K562 (cell line): Measurements from ENCODE around the gene TLR5. TPM values are rescaled to one million over a fixed set of nuclear protein-coding genes. Genes with fewer than 3 reads are reported as not detected.

Source experiments
- ARID2 ChIP-seq: fragments of 450-650 bp; IDR thresholded peaks from 2 replicates; pipeline ENCODE4 v1.6.1; 2017; ENCODE audit warnings: antibody characterized with exemption, mild to moderate bottlenecking
- CCNT2 ChIP-seq: IDR thresholded peaks from 2 replicates; pipeline ENCODE4 v1.6.1; 2011; ENCODE audit warnings: borderline replicate concordance, low read depth, mild to moderate bottlenecking, moderate library complexity, mixed read lengths, low read length; ENCODE audit not compliant: insufficient read length; ENCODE audit errors: extremely low read depth
- HMBOX1 ChIP-seq: sonication (generic); IDR thresholded peaks from 2 replicates; pipeline ENCODE4 v1.6.1; 2016
- KLF13 ChIP-seq: fragments of 450-650 bp; IDR thresholded peaks from 2 replicates; pipeline ENCODE4 v1.6.1; 2016; ENCODE audit warnings: missing genetic modification characterization, low read depth, mild to moderate bottlenecking, missing compliant biosample characterization, moderate library complexity, borderline replicate concordance
- MEF2A ChIP-seq: IDR thresholded peaks from 2 replicates; pipeline ENCODE4 v1.6.1; 2011; ENCODE audit warnings: low read depth, mild to moderate bottlenecking, low read length, moderate library complexity; ENCODE audit not compliant: control insufficient read depth
- MLLT1 ChIP-seq, 2 experiments: fragments of 450-650 bp; IDR thresholded peaks; 2 replicates each; pipeline ENCODE4 v1.6.1; 2016
- NFIC ChIP-seq: fragments of 450-650 bp; IDR thresholded peaks from 2 replicates; pipeline ENCODE4 v1.6.1; 2017; ENCODE audit warnings: mild to moderate bottlenecking, inconsistent platforms
- RAD51 ChIP-seq: fragments of 450-650 bp; IDR thresholded peaks from 2 replicates; pipeline ENCODE4 v1.7.1; 2016; ENCODE audit warnings: low read depth, mild to moderate bottlenecking, borderline replicate concordance
- RB1 ChIP-seq: fragments of 450-650 bp; IDR thresholded peaks from 2 replicates; pipeline ENCODE4 v1.6.1; 2017; ENCODE audit warnings: low read depth, mild to moderate bottlenecking
- SMC3 ChIP-seq: conservative IDR thresholded peaks from 2 replicates; pipeline ENCODE4 v1.6.1; 2011; ENCODE audit warnings: low read depth, low read length, improper control_type of control experiment; ENCODE audit not compliant: insufficient read depth
- ZBTB1 ChIP-seq: sonication (generic); formaldehyde crosslinking; IDR thresholded peaks from 2 replicates; pipeline ENCODE4 v1.8.1; 2023; ENCODE audit warnings: missing genetic modification reagents, low read depth, mild to moderate bottlenecking, borderline replicate concordance
- ZFP36 ChIP-seq: fragments of 150-350 bp; IDR thresholded peaks from 2 replicates; pipeline ENCODE4 v1.6.1; 2018; ENCODE audit warnings: low read length, low read depth; ENCODE audit not compliant: partially characterized antibody
- ZHX1 ChIP-seq: fragments of 150-350 bp; conservative IDR thresholded peaks from 2 replicates; pipeline ENCODE4 v1.6.1; 2014; ENCODE audit warnings: low read length
- ZNF324 ChIP-seq: fragments of 250-450 bp; sonication (Bioruptor Pico); IDR thresholded peaks from 2 replicates; pipeline ENCODE4 v1.4.0; 2020; ENCODE audit warnings: mild to moderate bottlenecking
- ZNF655 ChIP-seq: fragments of 250-450 bp; sonication (Bioruptor Pico); IDR thresholded peaks from 2 replicates; pipeline ENCODE4 v1.5.0; 2021
- ZNF75A ChIP-seq: fragments of 450-650 bp; formaldehyde crosslinking; IDR thresholded peaks from 2 replicates; pipeline ENCODE4 v1.4.0; 2020; ENCODE audit warnings: mild to moderate bottlenecking
- polyA plus RNA-seq, 8 experiments: library from polyadenylated mRNA; depleted of rRNA in 4 of 8; stranded (reverse) in 5 of 8; unstranded in 3 of 8; fragments of >200 nt; fragmentation: Nextera tagmentation in 2 of 8; fragmentation: Illumina TruSeq in 1 of 8; extraction: Ambion mirVana in 2 of 8; extraction: Trizol in 1 of 8; gene quantifications; 2 replicates each; pipeline versions ENCODE4 v1.2.1 to v1.2.3, GENCODE V29; 2011 to 2014; ENCODE audit warnings: inconsistent platforms in 1 of 8, missing spikeins in 1 of 8
- total RNA-seq, 7 experiments: library from RNA; depleted of rRNA in 6 of 7; stranded (reverse); fragments of >200 nt in 6 of 7; fragmentation: Illumina TruSeq in 2 of 7; extraction: Trizol in 2 of 7; gene quantifications; 2 replicates each; pipeline versions ENCODE4 v1.2.1 to v1.2.3, GENCODE V29; 2011 to 2021; ENCODE audit warnings: low replicate concordance in 1 of 7

TLR5 gene
- total and polyA plus RNA-seq, 9 of the 15 experiments (the other 6 are each of a cell fraction or from before 2014, with no cell fraction given): 0.93 to 7.4 (median 1.9) TPM

GRCh38 chr1:223081181-223081994, 61.7 kb downstream of the TLR5 start (continued):
- TF ChIP-seq ZFP36 (peak; percentile 55), MEF2A (no peak), ZNF324 (CRISPR knock-in tag) (no peak), ZHX1 (0 out of 2 replicates have a peak, but pooled peaks have one; percentile 47), RAD51 (no peak), RB1 (peak; percentile 94), NFIC (peak; percentile 90), ZBTB1 (CRISPR knock-in tag) (no peak), ZNF655 (no peak), MLLT1 (IDR thresholded peaks at IDR 0.05) (0 out of 4 replicates have a peak, but pooled peaks of 1 of the 2 experiments have one; percentile 50), ZNF75A (CRISPR knock-in tag) (no peak), SMC3 (peak; percentile 93), KLF13 (tag) (peak; percentile 41; the same call in 1 of the 2 replicates), HMBOX1 (no peak), CCNT2 (peak; percentile 27), ARID2 (peak; percentile 71)
